GM18499 (cell line): ENCODE data around the gene CATSPERE.
"Not testable (repeated sequence)": the region's sequence is repeated elsewhere in the genome, so short reads cannot be mapped to it uniquely, and the experiment has no call there.

Experiments used
- ATAC-seq: cut with Tn5 transposase; IDR thresholded peaks from one replicate; pipeline ENCODE4 v1.9.1; 2021; ENCODE audit warnings: moderate number of reproducible peaks; ENCODE audit not compliant: insufficient read depth, unreplicated experiment

CATSPERE gene

GRCh38 chr1:244660595-244660994 is 199.5 kb downstream of the CATSPERE start:
- ATAC-seq: no peak

- ATAC-seq: not testable (repeated sequence)
Measured at GRCh38 chr1:244661569-244662312, 200.7 kb downstream of the CATSPERE start.

GRCh38 chr1:244662599-244662998 is 201.5 kb downstream of the CATSPERE start:
- ATAC-seq: no peak

GRCh38 chr1:244664353-244664752 is 203.3 kb downstream of the CATSPERE start:
- ATAC-seq: no peak

GRCh38 chr1:244665771-244666217 is 204.7 kb downstream of the CATSPERE start:
- ATAC-seq: peak; percentile 77

GRCh38 chr1:244666672-244667418 is 205.8 kb downstream of the CATSPERE start:
- ATAC-seq: not testable (repeated sequence)

- no peak for ATAC-seq
Measured at GRCh38 chr1:244667797-244668196, 206.7 kb downstream of the CATSPERE start.

- no peak for ATAC-seq
Measured at GRCh38 chr1:244672946-244673682, 212.0 kb downstream of the CATSPERE start.

- ATAC-seq: no peak
Measured at GRCh38 chr1:244674446-244674845, 213.4 kb downstream of the CATSPERE start.

GRCh38 chr1:244675167-244675566 is 214.1 kb downstream of the CATSPERE start:
- ATAC-seq: no peak

- no peak for ATAC-seq
Measured at GRCh38 chr1:244678697-244679096, 217.6 kb downstream of the CATSPERE start.

GRCh38 chr1:244680667-244681066 is 219.6 kb downstream of the CATSPERE start:
- no peak for ATAC-seq

- ATAC-seq: not testable (repeated sequence)
Measured at GRCh38 chr1:244682087-244682486, 221.0 kb downstream of the CATSPERE start.
